EL (cell line): ENCODE results near the gene C9orf78.

Experiments
- DNase-seq: peaks from one replicate; pipeline ENCODE4 v3.0.0-alpha.2; 2016

Gene C9orf78, protein sequence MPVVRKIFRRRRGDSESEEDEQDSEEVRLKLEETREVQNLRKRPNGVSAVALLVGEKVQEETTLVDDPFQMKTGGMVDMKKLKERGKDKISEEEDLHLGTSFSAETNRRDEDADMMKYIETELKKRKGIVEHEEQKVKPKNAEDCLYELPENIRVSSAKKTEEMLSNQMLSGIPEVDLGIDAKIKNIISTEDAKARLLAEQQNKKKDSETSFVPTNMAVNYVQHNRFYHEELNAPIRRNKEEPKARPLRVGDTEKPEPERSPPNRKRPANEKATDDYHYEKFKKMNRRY

DNA sequence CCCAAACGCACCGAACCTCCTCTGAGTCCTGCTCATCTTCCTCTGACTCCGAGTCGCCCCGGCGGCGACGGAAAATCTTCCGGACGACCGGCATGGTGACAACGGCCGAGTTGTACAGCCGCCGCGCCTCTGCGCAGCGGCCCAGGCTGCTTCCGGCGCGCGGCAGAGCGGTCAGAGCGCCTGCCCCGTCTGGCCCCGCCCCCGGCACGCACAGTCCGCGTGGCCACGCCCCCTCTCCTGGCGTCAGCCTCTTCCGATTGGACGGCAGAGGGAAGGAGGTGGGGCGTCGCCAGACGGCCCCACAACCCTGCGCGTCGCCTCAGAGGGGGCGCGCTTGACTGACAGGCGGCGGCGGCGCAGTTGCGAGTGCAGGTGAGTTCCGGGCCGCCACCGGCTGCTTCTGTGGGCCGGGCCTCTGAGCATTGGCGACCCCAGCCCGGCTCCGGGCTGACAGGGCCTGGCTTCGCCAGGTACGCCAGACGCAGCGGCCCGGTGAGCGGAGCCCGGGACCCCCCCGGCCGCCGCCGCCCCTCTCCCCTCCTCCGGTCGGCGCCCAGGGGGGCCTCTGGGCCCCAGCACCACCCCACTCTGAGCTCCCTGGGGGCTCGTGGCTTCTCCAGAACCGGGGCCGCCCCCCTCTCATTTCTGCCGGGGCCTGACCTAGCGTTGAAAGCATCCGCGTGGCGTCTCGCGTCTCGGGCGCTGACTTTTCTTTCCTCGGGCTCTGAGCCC lies at the start of gene C9orf78, which contains the start of gene USP20:
Gene C9orf78 (minus strand): TSS at position 148 of the 732 bp plus-strand sequence. CDS start 54 bp downstream, at position 94.
Gene USP20 (plus strand): TSS at position 331 of the 732 bp plus-strand sequence. CDS start 17,098 bp downstream, outside the sequence.
- DNase-seq: peak; percentile 95

DNA sequence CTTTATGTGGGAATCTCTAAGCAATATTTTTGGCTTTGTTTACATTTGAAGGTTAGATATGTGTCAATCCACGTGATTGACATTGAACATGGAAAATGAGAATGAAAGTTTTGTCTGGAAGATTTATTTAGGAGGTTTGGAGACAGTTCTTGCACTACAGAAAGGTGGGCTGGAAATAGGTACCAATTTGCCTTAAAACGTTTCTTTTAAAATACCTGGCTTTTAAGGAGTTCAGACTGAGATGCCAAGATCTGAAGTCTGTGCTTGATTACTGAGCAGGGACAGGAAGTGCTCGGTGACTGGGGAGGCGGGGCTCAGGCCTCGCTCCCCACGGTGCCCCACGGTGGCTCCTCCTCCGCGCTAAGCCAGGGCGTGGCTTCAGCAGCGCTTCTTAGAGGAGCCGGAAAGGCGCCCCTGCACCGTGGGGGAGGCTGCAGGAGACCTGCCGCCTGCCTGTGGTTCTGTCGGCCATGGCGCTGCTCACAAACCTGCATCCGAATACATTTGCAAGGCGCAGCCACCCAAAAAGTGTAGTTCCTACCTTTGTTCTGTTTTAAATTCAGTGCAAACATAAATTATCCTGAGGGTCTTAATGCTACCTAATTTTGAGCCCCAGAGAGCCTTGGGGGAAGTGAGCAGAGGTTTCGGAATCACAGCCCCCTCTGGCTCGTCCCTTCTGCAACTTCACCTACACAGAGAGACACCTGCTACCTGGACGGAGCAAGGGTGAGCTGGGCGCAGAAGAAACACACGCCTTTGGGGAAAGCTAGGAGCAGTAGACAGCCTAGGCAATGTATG lies 49.3 kb upstream of the C9orf78 start:
- DNase-seq: peak; percentile 91

DNA sequence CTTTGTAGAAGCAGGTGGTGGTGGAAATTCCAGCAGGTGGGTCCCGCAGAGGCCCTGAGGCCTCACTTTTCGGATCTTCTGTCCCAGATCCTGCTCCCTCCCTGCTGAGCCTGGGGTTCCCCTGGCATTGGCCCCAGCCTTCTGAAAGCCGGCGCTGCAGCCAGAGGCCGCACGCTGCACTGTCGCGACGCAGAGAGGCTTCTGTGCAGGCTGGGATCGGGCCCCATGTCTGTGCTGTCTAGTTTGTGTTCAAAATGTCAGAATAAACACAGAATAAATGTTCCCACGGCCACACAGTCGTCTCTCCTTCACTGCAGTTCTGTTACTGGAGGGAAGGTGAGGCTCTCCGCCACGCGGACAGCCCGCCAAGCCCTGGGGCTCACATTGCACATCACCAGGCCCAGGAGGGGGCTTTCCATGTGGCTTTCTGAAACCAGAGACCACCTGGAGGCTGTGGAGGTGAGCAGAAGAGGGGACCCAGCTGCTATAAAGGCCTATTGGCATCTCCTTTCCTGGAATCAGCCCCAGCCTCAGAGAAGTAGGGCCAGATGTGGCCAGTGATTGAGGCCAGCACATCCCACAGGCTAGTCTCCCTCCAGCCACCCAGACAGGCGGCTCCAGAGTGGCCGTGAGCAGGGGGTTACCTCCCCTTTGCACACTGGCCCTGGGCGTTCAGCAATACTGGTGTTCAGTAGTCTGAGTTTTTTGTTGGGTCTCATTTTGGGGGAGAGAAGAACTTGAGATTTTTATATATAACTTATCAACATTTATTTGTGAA lies 46.7 kb upstream of the C9orf78 start:
- DNase-seq: no peak

DNA sequence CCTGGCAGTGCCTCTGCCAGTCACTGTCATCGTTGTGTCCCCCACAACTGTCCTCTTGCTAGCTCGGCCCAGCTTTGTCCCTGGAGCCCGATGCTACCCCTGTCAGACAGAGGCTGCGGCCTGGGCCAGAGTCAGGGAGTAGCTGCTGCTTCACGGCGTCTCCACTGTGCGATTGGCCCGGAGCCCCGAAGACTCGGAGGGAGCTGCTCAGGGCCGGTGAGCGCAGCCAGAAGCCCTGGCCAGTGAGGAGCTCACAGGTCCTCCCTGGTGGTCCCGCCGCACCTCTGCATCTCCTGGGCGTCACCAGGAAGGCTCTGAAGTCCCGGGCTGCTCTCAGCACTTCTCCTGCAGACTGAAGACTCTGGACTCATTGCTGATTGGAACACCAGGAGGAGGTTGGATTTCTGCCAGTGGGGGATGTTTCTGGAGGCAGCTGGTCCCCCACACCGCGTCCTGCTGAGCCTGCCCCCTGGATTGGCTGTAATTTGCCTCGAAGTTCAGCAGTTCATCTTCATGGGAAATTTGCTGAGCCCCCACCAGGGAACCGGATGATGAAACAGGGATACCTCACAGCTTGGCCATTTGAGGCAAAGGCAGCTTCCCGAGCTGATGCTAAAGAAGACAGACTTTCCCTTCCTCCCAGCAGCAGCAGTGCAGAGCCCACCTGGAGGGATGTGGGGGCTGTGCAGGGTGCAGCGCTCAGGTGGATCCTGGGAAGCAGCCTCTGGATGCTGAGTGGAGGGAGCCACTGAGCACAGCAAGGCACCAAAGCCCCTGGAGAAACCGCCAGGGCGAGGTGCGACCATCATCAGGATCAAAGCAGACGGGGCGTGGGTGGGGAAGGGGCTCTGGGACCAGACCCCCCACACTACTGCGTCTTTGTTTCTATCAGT lies 45.8 kb upstream of the C9orf78 start:
- DNase-seq: no peak

DNA sequence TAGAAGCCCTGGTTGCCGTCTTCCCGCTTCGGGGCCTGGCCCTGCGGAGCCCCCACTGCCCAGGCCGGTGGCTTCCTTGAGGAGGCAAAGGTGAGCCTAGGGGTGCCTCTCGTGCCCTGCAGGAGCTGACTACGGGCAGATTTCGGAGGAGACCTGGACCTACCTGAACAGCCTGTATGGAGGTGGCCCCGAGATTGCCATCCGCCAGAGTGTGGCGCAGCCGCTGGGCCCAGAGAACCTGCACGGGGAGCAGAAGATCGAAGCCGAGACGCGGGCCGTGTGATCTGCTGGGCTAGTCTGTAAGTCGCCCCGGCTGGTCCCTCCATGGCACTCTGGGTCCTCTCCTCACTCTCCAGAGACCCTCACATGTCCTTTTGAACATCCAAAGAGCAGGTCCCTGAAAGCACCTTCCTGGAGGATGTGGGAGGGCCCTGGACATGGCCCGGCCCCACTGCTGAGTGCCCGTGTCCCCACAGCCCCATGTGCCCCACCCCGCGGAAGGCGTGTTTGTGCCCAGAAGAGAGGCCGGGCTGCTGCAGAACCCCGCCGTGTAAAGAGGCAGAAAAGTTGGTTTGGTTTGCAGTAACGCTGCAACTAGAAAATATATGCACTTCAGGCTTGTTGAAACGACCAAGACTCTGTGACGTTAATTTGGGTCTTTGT lies 45.0 kb upstream of the C9orf78 start:
- DNase-seq: no peak

DNA sequence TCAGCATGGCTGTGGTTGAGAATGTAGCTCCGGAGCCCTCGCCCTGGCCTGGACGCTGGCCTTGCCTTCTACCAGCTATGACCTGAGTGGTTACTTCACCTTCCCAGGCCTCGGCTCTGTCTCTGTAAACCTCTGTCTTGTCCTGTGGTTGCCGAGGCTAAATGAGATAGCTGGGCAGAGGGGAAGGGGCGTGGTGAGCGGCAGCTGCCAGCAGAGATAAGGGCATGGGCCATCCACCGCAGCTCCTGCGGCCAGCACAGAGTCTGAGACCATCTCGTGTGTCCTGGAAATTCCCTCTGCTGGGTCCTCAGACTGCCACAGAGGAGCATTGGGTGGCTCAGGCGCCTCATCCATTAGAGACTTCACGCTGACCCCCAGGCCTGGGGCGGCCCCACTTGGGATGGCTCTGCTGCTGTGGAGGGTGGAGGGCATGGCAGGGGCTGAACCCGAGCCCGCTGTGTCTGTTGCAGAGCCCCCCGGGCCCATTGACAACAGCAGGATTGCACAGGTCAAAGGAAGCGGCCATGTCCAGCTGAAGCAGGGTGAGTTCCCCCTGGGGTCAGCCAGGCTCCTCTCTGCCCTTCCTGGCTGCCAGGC lies 44.1 kb upstream of the C9orf78 start:
- DNase-seq: no peak

DNA sequence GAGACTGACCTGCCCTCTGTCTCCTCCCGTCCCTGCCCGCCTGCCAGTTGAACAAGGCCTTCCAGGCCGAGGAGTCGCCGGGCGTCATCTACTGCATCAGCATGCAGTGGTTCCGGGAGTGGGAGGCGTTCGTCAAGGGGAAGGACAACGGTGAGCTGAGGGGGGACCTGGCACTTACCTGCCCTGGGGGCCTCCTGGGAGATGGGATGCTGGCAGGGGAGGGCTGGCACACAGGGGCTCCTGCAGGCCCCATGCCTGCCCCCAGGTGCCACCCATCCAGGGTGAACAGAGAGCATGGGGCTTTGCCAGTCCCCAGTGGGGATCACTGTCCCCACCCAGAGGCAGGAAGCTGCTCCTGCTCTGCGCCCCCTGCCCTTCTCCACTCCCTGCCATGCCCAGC lies 43.2 kb upstream of the C9orf78 start:
- no peak for DNase-seq

DNA sequence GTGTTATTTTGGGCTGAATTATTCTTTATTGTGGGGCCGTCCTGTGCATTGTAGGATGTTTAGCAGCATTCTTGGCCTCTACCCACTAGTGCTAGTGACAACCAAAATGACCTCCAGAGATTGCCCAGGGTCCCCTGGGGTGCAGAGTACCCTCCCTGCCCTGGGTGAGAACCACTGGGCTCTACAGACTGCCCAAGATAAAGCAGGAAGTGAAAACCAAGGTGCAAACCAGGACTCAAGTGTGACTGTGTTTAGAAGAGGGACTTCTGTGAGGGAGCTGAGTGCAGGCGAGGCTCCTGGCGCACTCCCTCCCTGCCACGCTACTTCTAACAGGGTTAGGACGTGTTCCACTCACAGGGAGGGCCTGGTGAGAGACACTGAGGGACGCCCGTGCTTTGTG lies 41.7 kb upstream of the C9orf78 start:
- no peak for DNase-seq

DNA sequence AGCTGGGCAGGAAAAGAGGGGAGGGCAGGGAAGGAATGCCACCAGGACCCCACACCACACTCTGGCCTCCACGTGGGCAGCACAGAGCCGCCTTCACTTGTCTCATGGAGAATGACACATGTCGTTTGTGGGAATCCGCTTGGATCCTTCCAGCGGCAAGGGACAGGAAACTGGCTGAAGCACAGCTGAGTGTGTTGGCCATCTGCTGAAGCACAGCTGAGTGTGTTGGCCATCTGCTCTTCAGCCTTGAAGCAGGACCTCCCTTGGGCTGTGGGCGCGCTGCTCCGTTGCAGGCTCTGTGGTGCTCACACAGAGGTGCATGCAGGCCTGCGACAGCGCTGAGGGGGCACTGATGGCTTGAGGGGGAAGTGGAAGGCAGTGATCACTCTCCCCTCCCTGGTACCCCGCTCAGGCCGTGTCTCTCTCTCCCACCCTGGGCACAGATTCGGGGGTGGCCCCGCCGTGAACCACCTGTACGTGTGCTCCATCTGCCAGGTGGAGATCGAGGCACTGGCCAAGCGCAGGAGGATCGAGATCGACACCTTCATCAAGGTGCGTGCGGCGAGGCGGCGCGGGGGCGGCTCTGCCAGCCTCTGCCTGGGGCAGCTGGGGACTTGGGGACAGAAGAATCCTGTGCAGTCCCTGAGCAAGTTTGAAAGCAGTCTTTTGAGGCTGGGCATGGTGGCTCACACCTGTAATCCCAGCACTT lies 40.8 kb upstream of the C9orf78 start:
- DNase-seq: no peak

DNA sequence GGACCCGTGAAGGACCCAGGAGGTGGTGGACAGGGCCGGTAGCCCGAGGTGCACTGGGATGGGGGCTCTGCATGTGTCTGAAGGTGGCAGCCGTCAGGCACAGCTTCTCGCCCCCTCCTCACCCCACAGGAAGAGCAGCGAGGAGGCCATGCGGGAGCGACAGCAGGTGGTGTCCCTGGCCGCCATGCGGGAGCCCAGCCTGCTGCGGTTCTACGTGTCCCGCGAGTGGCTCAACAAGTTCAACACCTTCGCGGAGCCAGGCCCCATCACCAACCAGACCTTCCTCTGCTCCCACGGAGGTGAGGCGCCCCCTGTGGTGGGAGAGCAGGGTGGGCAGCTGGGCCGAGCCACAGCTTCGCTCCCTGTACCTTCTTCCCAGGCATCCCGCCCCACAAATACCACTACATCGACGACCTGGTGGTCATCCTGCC lies 40.1 kb upstream of the C9orf78 start:
- DNase-seq: no peak

DNA sequence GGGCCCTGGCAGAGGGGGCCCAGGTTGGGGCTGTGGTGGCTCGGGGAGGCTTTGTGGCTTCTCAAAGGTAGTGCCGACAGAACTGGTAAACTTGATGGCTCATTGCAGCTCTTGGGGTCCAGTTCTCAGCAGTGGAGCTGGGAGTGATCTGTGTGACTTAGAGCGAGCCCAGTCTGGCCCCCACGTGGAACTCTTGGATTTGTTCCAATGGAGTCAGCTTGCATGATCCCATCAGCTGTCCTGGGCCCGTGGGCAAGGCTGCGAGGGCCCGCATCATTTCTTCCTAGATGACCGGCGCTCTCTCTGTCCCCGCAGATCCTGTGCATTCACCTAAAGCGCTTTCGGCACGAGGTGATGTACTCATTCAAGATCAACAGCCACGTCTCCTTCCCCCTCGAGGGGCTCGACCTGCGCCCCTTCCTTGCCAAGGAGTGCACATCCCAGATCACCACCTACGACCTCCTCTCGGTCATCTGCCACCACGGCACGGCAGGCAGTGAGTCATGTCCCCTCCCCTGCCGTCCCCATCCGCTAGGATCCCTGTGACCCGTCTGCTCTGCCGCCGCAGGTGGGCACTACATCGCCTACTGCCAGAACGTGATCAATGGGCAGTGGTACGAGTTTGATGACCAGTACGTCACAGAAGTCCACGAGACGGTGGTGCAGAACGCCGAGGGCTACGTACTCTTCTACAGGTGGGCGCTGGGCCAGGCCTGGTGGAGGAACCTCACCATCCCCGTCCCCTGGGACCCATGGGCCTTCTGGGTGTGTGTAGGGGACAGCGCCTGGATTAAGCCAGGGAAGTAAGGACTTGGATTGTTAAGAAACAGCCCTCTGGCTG lies 39.4 kb upstream of the C9orf78 start:
- no peak for DNase-seq

DNA sequence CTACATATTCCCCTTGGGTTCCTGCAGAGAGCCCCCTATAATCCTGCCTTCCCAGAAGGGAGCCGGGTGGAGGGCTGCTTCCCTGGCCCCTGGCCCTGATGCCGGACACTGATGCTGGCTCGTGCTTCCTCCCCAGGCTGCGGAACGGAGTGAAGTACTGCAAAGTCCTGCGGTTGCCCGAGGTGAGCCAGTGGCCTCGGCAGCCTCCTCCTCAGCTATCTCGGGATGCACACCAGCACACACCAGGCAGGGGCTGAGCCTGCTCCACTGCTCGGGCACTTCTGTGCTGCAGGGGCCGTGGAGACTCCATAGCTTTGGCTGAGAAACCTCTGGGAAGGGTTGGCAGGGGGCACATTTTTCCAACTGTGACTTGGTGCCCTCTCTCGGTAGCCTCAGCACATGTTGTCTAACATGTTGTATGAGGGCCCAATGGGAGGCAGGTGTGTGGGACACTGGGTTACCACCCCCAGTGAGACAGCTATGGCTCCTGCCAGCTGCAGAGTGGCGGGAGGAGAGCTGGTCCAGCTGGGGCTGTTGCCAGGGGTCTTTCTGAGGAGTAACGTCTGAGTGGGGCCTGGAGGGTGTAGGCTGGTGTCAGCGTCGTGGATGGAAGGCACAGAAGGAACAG lies 38.6 kb upstream of the C9orf78 start:
- DNase-seq: no peak

DNA sequence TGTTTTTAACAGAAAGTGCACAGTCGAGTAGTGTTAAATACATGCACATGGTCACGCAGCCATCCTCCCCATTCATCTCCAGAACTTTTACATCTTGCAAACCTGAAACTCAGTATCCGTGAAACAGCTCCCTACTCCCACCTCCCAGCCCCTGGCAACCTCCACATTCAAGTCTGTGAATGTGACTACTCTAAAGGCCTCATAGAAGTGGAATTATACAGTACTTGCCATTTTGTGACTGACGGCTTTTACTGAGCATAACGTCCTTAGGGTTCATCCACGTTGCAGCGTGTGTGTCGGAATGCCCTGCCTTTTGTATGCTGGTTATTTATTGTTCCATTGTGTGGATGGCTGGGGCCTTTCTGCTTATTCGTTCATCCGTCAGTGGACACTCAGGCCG lies 36.0 kb upstream of the C9orf78 start:
- no peak for DNase-seq

DNA sequence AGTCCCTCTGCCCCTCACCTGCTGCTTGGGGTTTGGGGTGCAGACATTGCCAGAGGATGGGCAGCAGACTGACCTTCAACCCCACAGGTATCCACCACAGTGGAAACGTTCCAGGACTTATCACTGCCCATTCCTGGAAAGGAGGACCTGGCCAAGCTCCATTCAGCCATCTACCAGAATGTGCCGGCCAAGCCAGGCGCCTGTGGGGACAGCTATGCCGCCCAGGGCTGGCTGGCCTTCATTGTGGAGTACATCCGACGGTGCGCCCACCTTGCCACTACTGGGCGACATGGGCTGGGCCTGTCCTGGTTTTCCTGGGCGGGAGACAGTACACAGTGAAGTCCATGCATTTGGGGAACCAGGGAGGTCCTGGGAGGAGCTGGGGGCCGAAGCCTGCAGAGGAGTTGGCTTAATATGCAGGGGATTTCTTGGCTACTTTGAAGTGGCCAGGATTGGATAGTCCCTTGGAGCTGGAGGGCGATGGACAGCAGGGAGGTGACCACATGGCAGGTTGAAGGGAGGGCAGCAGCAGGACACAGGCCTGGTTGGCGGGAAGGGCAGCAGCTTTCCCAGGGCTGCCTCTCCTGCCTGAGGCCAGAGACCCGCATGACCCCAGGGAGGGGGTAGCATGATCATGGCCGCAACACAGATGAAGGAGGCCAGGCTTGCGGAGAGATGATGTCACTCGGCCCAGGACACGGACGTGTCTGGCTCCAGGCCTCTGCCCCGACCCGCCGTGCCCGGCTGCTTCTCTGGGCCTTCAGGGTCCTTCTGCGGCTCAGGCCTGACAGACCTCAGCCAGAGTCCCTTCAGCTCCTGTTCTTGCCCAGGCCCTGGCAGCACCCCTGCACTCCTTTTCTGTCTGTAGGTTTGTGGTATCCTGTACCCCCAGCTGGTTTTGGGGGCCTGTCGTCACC lies 34.8 kb upstream of the C9orf78 start:
- DNase-seq: no peak

DNA sequence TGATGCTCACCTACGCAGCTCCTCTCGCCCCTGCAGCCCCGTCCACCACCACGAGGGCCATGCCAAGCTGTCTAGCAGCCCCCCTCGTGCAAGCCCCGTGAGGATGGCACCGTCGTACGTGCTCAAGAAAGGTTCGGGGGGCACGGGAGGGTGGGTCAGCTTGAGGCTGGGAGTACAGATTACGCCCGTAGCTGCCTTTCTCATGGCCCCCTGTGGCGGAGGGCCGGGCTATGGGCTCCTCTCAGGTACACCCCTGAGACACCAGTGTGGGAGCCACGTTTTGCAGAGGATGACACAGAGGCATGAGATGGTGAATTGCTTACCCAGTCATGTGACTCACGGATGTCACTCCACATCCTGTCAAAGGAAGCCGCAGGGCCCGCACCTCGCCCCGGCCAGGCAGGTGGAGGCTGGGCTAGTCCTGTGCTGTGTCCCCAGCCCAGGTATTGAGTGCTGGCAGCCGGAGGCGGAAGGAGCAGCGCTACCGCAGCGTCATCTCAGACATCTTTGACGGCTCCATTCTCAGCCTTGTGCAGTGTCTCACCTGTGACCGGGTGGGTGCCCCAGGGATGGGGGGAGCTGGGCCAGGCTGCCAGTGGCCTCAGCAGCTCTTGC lies 33.9 kb upstream of the C9orf78 start:
- no peak for DNase-seq

DNA sequence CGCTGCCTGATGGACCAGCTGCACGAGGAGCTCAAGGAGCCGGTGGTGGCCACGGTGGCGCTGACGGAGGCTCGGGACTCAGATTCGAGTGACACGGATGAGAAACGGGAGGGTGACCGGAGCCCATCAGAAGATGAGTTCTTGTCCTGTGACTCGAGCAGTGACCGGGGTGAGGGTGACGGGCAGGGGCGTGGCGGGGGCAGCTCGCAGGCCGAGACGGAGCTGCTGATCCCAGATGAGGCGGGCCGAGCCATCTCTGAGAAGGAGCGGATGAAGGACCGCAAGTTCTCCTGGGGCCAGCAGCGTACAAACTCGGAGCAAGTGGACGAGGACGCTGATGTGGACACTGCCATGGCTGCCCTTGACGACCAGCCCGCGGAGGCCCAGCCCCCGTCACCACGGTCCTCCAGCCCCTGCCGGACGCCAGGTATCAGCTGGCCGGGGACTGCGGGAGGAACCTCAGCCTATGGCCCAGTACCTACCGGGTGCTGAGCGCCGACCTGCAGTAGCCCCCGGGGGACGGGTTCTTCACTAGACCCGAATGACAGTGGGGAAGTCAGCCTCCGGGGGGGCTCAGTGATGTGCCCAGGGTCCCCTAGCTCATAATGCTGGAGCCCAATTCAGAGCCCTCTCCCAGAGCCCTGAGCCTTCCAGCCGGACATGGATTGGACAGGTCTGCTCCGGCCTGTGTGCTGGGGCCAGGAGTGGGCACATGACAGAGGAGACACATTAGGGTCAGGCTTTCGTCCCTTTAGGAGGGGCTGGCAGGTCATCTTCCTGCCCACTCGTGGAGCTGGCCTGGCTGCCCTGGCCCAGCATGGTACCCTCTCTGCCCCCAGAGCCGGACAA lies 33.2 kb upstream of the C9orf78 start:
- no peak for DNase-seq
